GM21447 (cell line): ENCODE data around the gene KLRC4.
"Not testable (repeated sequence)": the region's sequence is repeated elsewhere in the genome, so short reads cannot be mapped to it uniquely, and the experiment has no call there.

Experiments
- ATAC-seq: cut with Tn5 transposase; IDR thresholded peaks from one replicate; pipeline ENCODE4 v1.9.1; 2021; ENCODE audit not compliant: unreplicated experiment

KLRC4 gene

DNA sequence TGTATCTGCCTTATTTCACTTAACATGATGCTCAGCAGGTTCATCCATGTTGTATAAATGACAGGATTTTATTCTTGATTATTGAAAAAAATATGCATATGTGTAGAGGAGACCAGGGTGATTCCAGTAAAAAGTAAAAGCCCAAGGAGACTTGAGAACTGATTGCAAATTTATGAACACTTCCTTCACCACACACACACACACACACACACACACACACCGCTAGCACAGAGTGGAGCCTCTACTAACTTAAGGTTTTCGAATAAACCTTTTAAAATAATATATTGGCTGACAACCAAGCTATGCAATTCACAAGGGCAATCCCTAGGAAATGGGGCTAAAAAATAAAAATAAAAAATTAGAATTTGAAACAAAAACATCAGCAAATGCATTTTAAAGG is 11.4 kb downstream of the KLRC4 start:
- ATAC-seq: no peak

DNA sequence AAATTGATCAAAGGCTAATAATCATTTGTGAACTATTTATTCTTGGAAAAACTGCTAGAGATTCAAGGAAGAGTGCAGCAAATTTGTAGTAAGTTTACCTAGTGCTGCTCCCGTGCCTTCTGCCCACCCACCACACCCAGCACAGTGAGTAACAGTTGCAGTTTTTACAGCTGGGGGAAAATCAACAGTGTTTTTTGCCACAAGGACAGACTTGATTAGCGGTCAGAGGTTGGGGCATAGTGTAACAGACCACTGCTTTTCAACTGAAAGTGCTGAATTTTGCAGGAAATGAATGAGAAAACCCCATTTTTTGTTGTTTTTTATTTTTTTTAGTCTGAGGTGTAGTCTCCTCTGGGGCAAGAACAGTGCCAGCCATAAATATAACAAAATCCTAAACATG is 12.3 kb downstream of the KLRC4 start:
- ATAC-seq: no peak

- not testable (repeated sequence) for ATAC-seq
Observed at GRCh38 chr12:10396176-10396575, 13.4 kb downstream of the KLRC4 start.

DNA sequence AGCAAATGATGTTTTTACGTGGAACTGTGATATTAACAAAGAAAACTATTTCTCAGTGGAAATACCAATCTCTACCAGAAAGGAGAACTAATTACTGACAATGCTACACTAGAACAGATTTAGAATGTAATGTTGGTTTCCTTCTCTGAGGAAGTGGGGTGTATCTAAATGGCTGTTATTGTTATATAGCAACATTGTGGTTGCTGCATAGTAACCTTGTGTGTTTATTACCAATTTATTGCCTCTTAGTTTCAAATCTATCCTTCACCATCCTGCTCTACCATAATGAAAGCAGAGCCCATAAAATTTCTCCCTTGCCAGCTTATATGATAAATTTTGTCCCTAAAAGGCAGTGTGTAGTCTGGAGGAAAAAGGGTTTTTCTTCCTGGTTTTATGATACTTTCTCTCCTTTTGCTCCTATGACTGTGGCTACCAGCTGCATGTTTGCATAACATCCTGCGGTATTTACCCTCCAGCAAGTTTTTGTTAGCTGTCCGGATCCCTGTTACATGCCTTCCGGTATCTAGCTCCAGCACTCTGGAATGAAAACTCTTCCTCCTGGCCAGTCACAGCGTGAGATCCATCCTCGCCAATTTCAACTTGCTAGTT is 14.1 kb downstream of the KLRC4 start:
- ATAC-seq: peak; percentile 85

GRCh38 chr12:10394531-10395152 is 14.9 kb downstream of the KLRC4 start:
- not testable (repeated sequence) for ATAC-seq

DNA sequence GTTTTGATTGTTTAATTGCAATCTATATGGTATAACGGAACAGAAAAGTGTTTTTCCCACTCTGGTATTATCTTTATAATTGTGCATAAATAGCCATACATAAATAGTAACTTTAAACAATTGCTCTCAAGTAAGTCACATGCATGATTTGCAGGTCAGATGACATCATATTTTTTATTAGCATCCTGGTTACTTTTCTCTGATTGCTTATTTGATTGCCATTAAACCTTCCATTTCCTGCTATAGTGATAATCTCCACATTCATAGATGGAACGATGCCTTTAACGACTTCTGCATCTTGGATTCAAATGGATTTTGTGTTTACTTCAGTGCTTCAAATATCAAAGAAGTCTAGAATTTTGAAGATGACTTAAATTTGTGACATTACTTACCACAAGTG is 16.3 kb downstream of the KLRC4 start:
- no peak for ATAC-seq

DNA sequence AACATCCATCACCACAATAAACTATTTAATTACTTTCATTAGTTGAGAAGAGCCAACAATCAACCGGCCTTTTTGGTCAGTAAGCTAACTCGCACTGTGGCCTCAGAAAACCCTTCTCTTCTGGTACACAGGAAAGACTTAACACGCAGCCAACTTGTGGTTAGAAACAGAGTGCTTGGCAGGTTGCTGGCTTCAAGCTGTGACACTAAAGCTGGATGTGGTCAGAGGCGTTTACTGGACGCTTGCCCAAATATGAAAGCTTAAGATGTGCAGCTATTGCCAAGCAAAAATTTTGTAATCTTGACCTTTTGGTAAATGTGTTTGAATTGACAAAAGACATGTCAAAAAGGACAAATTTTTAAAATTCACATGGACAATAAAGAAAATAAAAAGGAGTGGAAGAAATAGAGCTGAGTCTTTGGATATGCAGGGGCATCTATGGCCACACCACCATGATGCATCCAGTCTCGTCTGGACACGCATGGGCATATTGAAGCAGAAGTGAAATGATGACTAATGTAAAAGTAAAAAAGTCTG is 17.1 kb downstream of the KLRC4 start:
- peak; percentile 68 for ATAC-seq

DNA sequence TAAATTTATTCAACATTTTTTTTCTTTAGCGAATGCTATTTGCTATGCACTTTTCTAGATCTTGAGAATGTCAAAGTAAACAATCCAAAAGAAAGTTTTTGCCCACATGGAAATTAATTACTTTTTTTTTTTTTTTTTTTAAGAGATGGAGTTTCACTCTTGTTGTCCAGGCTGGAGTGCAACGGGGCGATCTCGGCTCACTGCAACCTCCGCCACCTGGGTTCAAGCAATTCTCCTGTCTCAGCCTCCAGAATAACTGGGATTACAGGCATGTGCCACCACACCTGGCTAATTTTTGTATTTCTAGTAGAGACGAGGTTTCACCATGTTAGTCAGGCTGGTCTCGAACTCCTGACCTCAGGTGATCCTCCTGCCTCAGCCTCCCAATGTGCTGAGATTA is 18.6 kb downstream of the KLRC4 start:
- not testable (repeated sequence) for ATAC-seq

GRCh38 chr12:10389904-10390303 is 19.7 kb downstream of the KLRC4 start, which contains the start of gene KLRK1:
Gene KLRK1 (minus strand): TSS chr12:10390041. CDS start chr12:10388810, 1,231 bp downstream.
- ATAC-seq: no peak

GRCh38 chr12:10388624-10389413 is 20.7 kb downstream of the KLRC4 start:
- ATAC-seq: no peak

DNA sequence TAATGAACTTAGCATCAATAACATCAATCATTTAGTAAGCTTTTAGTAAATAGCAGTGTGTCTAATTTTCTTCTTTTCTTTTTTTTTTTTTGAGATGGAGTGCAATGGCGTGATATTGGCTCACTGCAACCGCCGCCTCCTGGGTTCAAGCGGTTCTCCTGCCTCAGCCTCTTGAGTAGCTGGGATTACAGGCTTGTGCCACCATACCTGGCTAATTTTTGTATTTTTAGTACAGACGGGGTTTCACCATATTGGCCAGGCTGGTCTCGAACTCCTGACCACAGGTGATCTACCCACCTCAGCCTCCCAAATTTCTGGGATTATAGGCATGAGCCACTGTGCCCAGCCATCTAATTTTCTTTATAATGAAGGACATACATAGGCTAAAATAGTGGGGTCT is 22.1 kb downstream of the KLRC4 start:
- ATAC-seq: not testable (repeated sequence)

DNA sequence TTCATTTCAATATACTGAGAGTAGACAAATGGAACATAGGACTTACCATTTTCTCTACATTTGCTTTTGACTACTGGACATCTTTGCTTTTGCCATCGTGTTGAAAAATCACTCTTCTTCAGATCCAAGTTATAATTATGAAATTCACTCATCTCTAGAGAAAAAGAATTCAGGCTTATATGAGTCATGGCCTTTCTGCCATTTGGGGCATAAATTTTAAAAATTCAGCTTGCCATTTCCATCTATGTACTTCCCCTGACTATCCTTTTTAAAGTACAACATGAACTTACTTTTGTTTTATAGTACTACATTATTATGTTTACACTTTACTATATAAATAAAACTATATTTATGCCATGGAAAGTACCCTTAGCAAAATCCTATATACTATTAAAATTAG is 22.7 kb downstream of the KLRC4 start:
- no peak for ATAC-seq

DNA sequence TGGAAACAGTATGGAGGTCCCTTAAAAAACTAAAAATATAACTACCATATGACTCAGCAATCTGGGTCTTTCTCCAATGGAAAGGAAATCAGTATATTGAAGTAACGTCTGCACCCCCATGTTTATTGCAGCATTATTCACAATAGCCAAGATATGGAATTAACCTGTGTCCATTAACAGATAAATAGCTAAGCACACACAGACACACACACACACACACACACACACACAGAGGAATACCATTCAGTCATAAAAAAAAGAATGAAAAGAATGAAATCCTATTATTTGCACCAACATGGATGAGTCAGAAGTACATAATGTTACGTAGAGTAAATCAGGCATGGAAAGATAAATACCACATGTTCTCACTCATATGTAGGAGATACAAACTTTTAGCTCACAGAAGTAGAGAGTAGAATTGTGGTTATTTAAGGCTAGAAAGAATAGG is 24.4 kb downstream of the KLRC4 start:
- no peak for ATAC-seq

- ATAC-seq: no peak
Observed at GRCh38 chr12:10384191-10384590, 25.4 kb downstream of the KLRC4 start.

GRCh38 chr12:10381928-10382628 is 27.5 kb downstream of the KLRC4 start:
- ATAC-seq: no peak

GRCh38 chr12:10378737-10379136 is 30.8 kb downstream of the KLRC4 start:
- not testable (repeated sequence) for ATAC-seq

DNA sequence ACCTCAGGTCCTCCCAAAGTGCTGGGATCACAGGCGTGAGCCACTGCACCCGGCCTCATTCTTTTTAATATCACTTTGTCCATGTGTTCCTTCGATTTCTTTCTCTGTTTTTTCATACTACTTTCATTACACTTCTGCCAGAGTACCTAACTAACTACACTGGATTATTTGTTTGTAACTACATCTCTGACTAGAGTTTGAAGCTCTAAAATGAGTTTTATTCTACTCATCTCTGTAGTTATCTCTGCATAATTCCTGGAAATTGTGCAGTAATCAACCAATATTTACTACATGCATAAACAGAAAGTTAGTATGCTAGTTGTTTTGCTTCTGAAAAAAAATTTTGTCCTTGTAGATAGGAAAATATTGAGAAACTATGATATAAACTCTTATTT is 34.9 kb downstream of the KLRC4 start:
- no peak for ATAC-seq

GRCh38 chr12:10372559-10372958 is 37.0 kb downstream of the KLRC4 start:
- no peak for ATAC-seq

DNA sequence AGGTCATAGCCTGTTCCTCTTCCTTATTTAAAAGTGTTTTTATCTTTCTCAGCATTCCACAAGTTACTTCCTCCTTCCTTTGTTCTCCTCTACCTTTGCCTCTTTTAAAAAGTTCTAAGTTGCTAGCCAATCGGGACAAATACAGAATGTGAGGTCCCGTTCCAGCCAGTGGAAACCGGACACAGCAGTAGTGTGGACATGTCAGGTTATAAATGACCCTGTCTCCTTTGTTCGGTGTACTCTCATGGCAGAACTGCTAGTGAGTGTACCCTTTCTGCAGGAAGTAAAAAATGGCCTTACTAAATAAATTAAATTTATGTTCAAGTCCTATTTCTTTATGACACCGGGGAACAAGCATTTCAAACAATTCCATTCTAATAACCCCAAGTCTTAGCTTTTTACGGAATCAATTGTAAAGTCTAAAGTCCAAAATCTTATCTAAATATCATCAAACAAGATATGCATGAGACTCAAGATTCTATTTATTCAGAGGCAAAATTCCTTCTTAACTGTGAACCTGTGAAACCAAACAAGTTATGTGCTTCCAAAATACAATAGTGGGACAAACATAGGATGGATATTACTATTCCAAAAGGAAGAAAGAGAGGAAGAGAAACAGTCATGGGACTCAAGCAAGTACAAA is 37.5 kb downstream of the KLRC4 start:
- not testable (repeated sequence) for ATAC-seq

GRCh38 chr12:10369557-10370415 is 39.8 kb downstream of the KLRC4 start:
- ATAC-seq: no peak
